Stimulated activated CD4-positive, alpha-beta T cell treated with anti-CD3 and anti-CD28 coated beads, Interleukin-1b, Interleukin-23, amount 100 ng/mL, for 48 hours (primary cell): ENCODE results near the gene POLR3H.

Source experiments
- DNase-seq: peaks from one replicate; pipeline ENCODE4 v3.0.0-alpha.2; 2020

The POLR3H gene

GRCh38 chr22:41512421-41513194 lies 31.7 kb downstream of the POLR3H start:
- DNase-seq: no peak

- DNase-seq: no peak
Measured at GRCh38 chr22:41511521-41511968, 32.7 kb downstream of the POLR3H start.

GRCh38 chr22:41508770-41509170 lies 35.5 kb downstream of the POLR3H start:
- no peak for DNase-seq

- DNase-seq: no peak
Measured at GRCh38 chr22:41507330-41508063, 36.8 kb downstream of the POLR3H start.

GRCh38 chr22:41505511-41506220 lies 38.6 kb downstream of the POLR3H start:
- no peak for DNase-seq

GRCh38 chr22:41504816-41505215 lies 39.5 kb downstream of the POLR3H start:
- DNase-seq: no peak

GRCh38 chr22:41504397-41504796 lies 39.9 kb downstream of the POLR3H start:
- no peak for DNase-seq

GRCh38 chr22:41501209-41501608 lies 43.1 kb downstream of the POLR3H start:
- DNase-seq: no peak

- DNase-seq: no peak
Measured at GRCh38 chr22:41500303-41500702, 44.0 kb downstream of the POLR3H start.

GRCh38 chr22:41499624-41500280 lies 44.5 kb downstream of the POLR3H start:
- no peak for DNase-seq

- no peak for DNase-seq
Measured at GRCh38 chr22:41498303-41498835, 45.9 kb downstream of the POLR3H start.

- no peak for DNase-seq
Measured at GRCh38 chr22:41491374-41492100, 52.7 kb downstream of the POLR3H start.

- DNase-seq: no peak
Measured at GRCh38 chr22:41488596-41489385, 55.5 kb downstream of the POLR3H start.

- DNase-seq: no peak
Measured at GRCh38 chr22:41488076-41488475, 56.2 kb downstream of the POLR3H start.

GRCh38 chr22:41487037-41487935 lies 57.0 kb downstream of the POLR3H start:
- DNase-seq: no peak

GRCh38 chr22:41485033-41485432 lies 59.2 kb downstream of the POLR3H start:
- DNase-seq: no peak

- DNase-seq: no peak
Measured at GRCh38 chr22:41482319-41482935, 61.8 kb downstream of the POLR3H start.

GRCh38 chr22:41481925-41482318 lies 62.3 kb downstream of the POLR3H start:
- no peak for DNase-seq

- no peak for DNase-seq
Measured at GRCh38 chr22:41481131-41481830, 63.0 kb downstream of the POLR3H start.
